ENCODE results near the gene CCDC32.

Gene CCDC32

DNA sequence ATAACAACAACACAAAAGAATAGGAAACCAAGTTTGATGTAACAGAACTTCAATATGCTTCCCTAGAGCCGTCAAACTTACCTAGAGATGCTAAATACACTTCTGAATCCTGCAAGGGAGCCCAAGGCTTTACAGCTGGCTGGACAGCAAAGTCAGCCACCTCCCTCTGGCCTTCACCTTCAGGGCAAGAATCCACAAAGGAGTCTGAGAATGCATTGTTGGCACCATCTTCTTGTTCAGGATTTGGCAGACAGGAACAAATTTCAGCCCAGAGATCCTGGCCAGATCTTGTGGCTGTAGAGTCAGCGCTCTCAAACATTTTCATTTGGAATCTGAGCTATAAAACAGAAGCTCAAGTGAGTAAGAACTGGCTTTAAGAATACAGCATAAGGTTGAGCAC is 2.2 kb downstream of the CCDC32 start:
- no peaks in the 10 kb centered on the region for H3K36me3 ChIP-seq (ENCODE audit: control insufficient read depth, insufficient read depth, low read length)
- H3K9me3 ChIP-seq (ENCODE audit: control insufficient read depth, low read length) = no peaks in the 10 kb centered on the region
- H3K4me1 ChIP-seq (ENCODE audit: control insufficient read depth, insufficient read depth, low read length) = peaks cover 11% of the 10 kb centered on the region
- no peak overlapping the region for H3K4me3 ChIP-seq (ENCODE audit: low read length)
- H3K9ac ChIP-seq (ENCODE audit: low read length) = no peak overlapping the region
- H3K27me3 ChIP-seq (ENCODE audit: control insufficient read depth, insufficient read depth, low read length) = no peaks in the 10 kb centered on the region

DNA sequence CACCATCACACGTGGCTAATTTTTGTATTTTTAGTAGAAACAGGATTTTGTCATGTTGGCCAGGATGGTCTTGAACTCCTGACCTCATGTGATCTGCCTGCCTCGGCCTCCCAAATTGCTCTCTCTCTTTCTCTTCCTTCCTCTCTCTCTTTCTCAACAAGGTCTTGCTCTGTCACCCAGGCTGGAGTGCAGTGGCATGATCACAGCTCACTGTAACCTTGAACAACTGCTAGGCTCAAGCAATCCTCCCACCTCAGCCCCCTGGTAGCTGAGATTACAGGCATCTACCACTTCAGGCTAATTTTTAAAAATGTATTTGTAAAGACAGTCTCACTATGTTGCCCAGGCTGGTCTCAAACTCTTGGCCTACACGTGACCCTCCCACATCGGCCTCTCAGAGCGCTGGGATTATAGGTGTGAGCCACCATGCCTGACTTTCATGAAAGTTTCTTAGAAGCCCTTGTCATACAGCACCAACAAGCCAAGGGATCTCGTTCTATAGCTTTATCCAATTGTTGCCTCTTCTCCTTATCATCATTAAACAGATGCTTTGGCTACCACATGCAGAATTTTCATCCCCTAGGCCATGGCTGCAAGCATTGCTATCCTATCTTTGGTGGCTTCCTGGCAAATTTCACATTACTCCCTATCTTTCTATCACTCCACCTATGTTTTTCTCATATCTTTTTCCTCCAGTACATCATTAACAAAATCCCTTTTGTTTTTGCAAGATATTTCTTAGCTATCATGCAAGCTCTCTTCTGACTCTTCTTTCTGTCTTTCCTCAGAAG is 5.7 kb downstream of the CCDC32 start:
- H3K36me3 ChIP-seq (ENCODE audit: control insufficient read depth, insufficient read depth, low read length) = peaks cover 6% of the 10 kb centered on the region
- H3K4me1 ChIP-seq (ENCODE audit: control insufficient read depth, insufficient read depth, low read length) = peaks cover 9% of the 10 kb centered on the region

DNA sequence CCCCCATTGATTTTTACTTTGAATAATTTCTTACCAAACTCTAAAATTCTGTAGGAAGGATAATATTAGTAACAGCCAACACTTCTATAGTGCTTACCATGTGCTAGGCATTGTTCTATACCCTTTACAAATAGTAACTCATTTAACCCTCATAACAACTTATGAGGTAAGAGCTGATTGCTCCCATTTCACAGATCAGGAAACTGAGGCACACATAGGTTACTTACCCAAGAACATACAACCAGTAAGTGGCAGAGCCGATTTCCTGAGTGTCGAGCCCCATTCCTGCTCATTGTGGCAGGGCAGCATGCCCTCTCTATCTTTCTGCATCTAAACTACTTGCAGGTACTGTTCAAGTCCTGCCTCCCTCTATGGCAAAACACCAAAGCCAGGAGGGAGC is 9.0 kb downstream of the CCDC32 start:
- Histone ChIP-seq H3K4me3 (ENCODE audit: low read length) (no peak overlapping the region), H3K9me3 (ENCODE audit: control insufficient read depth, low read length) (no peaks in the 10 kb centered on the region), H3K36me3 (ENCODE audit: control insufficient read depth, insufficient read depth, low read length) (peaks cover 6% of the 10 kb centered on the region), H3K27me3 (ENCODE audit: control insufficient read depth, insufficient read depth, low read length) (no peaks in the 10 kb centered on the region), H3K4me1 (ENCODE audit: control insufficient read depth, insufficient read depth, low read length) (peaks cover 11% of the 10 kb centered on the region), H3K9ac (ENCODE audit: low read length) (no peak overlapping the region)

More for the DNA sequence above, 5.7 kb downstream of the CCDC32 start:
- Histone ChIP-seq H3K9me3 (ENCODE audit: control insufficient read depth, low read length) (no peaks in the 10 kb centered on the region), H3K27me3 (ENCODE audit: control insufficient read depth, insufficient read depth, low read length) (no peaks in the 10 kb centered on the region), H3K9ac (ENCODE audit: low read length) (no peak overlapping the region), H3K4me3 (ENCODE audit: low read length) (no peak overlapping the region)

DNA sequence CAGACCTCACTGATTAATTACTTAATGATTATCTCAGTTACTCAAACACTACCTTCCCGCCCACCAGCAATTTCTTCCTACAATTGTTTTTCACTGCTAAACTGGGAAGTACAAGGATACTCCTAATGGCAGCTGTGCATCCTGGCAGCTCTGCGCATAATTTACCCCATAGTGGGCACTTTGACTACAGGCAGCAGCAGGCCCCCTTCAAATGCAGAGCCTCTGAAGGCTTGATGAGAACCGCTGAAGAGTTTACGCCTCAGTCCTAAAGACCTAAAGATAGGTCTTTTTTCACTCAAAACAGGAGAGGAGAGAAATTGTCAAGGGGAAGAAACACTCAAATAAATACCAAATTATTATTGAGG is 10.7 kb downstream of the CCDC32 start:
- peaks cover 6% of the 10 kb centered on the region for H3K36me3 ChIP-seq (ENCODE audit: control insufficient read depth, insufficient read depth, low read length)
- peaks cover 11% of the 10 kb centered on the region for H3K4me1 ChIP-seq (ENCODE audit: control insufficient read depth, insufficient read depth, low read length)
- H3K27me3 ChIP-seq (ENCODE audit: control insufficient read depth, insufficient read depth, low read length) = no peaks in the 10 kb centered on the region
- H3K9ac ChIP-seq (ENCODE audit: low read length) = no peak overlapping the region
- no peaks in the 10 kb centered on the region for H3K9me3 ChIP-seq (ENCODE audit: control insufficient read depth, low read length)
- no peak overlapping the region for H3K4me3 ChIP-seq (ENCODE audit: low read length)

DNA sequence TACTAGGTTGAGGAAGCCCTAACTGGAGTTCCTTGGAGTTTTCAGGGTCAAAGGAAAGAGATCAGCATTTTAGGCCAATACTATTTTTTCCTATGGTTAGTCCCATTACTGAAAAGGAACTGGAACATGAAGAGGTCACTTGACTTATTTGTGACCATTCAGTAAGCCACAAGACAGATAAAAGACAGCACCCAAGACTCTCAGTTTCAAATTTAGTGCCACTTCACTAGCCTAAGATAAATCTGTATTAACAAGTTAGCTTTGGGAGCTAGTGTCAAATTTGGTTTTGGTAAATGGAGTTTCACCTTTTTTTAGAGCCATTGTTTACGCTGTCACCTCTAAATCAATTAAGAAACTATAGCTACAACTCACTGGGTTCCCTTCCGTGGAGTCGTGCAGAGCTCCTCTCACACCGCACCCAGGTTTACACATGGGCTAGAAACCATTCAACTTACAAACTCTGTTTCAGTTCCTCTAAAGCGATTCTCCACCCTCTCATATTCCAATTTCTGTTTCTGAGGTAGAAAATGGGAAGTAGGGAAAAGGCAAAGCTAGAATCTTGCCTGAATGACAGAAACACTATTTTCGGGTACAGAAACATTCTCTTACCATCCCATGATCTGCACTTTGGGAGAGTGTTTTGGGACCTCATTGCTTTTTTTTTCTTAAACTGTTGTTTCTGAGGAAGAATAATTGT is 14.4 kb downstream of the CCDC32 start:
- Histone ChIP-seq H3K9ac (ENCODE audit: low read length) (no peak overlapping the region), H3K4me3 (ENCODE audit: low read length) (no peak overlapping the region), H3K4me1 (ENCODE audit: control insufficient read depth, insufficient read depth, low read length) (peaks cover 11% of the 10 kb centered on the region), H3K36me3 (ENCODE audit: control insufficient read depth, insufficient read depth, low read length) (peaks cover 2% of the 10 kb centered on the region), H3K27me3 (ENCODE audit: control insufficient read depth, insufficient read depth, low read length) (no peaks in the 10 kb centered on the region), H3K9me3 (ENCODE audit: control insufficient read depth, low read length) (no peaks in the 10 kb centered on the region)

DNA sequence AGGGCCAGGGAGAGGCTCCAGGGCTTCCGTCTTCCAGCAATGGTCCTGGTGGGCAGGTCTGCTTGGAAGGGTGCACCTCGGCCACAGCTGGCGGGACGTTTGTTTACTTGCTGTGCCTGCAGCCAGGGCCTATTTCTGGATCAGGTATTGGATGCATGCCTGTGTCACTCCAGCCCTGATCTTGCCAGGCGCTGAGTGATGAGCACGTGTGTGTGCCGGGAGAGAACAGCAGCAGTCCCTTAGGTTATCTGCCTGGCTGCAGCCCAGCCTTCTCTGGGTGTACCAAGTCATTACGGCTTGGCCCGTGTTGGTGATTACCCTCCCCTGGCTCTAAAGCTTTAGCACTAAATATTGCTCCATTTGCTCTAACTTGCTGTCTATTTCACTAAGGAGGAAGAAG is 14.9 kb downstream of the CCDC32 start:
- Histone ChIP-seq H3K36me3 (ENCODE audit: control insufficient read depth, insufficient read depth, low read length) (no peaks in the 10 kb centered on the region), H3K4me1 (ENCODE audit: control insufficient read depth, insufficient read depth, low read length) (peaks cover 11% of the 10 kb centered on the region), H3K9me3 (ENCODE audit: control insufficient read depth, low read length) (no peaks in the 10 kb centered on the region), H3K9ac (ENCODE audit: low read length) (no peak overlapping the region), H3K4me3 (ENCODE audit: low read length) (no peak overlapping the region), H3K27me3 (ENCODE audit: control insufficient read depth, insufficient read depth, low read length) (no peaks in the 10 kb centered on the region)

DNA sequence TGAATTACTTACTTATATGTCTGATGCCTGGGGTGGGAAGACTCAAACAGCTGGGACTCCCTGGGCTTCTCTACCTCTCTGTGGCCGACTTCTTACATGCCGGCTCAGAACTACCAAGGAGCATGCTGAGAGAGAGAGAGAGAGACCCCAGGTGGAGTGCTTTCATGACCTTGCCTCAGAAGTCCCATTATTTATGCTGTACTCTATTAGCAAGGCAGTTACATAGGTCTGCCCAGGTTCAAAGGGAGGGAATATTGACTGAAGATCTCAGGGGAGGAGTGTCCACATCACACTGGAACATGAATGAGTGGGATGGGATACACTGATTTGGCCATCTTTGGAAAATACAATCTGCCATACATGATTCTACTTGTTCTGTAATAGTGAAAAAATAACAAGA is 16.2 kb downstream of the CCDC32 start:
- Histone ChIP-seq H3K4me1 (ENCODE audit: control insufficient read depth, insufficient read depth, low read length) (peaks cover 3% of the 10 kb centered on the region), H3K36me3 (ENCODE audit: control insufficient read depth, insufficient read depth, low read length) (no peaks in the 10 kb centered on the region), H3K27me3 (ENCODE audit: control insufficient read depth, insufficient read depth, low read length) (no peaks in the 10 kb centered on the region), H3K4me3 (ENCODE audit: low read length) (no peak overlapping the region), H3K9ac (ENCODE audit: low read length) (no peak overlapping the region), H3K9me3 (ENCODE audit: control insufficient read depth, low read length) (no peaks in the 10 kb centered on the region)

DNA sequence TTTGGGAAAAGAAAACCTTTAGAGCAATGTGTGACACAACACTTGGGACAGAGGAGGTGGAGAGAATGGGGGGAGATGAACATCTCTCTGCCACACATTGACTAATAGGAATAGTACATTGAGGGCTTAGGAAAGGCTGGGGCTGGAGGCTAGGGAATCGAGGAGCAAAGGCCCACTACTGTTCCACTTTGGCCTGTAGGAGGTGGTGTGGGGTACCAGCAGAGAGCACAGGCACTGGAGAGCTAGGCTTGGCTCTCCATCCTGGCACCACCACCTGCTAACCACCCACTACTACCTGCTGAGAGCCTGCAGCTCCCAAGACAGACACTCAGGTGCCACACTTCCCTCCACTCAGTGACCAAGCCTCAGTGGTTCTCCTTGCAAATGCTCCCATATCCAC is 19.4 kb downstream of the CCDC32 start:
- Histone ChIP-seq H3K36me3 (ENCODE audit: control insufficient read depth, insufficient read depth, low read length) (no peaks in the 10 kb centered on the region), H3K9me3 (ENCODE audit: control insufficient read depth, low read length) (no peaks in the 10 kb centered on the region), H3K9ac (ENCODE audit: low read length) (no peak overlapping the region), H3K4me3 (ENCODE audit: low read length) (no peak overlapping the region), H3K4me1 (ENCODE audit: control insufficient read depth, insufficient read depth, low read length) (no peaks in the 10 kb centered on the region), H3K27me3 (ENCODE audit: control insufficient read depth, insufficient read depth, low read length) (no peaks in the 10 kb centered on the region)

DNA sequence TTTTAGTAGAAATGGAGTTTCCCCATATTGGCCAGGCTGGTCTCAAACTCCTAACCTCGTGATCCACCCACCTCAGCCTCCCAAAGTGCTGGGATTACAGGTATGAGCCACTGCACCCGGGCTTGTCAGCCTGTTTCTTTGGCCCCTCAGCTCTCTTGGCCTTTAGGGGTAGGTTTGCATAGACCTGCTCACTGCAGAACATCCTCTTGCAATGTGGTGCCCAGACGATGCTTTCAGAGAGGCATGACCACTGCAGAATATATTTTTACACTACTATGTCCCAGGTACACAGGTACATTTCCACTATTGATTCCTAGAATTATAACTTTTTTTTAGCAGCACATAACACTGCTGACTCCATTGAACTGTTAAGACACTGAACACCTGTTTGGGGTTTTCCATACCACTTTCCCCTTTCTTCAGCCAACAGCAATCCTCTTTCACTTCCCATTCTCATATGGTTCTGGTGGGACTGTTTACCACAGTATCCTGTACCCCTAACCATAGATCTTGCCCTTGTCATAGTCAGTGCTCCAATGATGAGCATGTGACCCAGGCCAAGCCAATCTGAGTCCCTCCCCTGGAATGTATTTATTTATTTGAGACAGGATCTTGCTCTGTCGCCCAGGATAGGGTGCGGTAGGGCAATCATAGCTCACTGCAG is 21.1 kb downstream of the CCDC32 start:
- no peak overlapping the region for H3K4me3 ChIP-seq (ENCODE audit: low read length)
- H3K4me1 ChIP-seq (ENCODE audit: control insufficient read depth, insufficient read depth, low read length) = no peaks in the 10 kb centered on the region
- H3K27me3 ChIP-seq (ENCODE audit: control insufficient read depth, insufficient read depth, low read length) = no peaks in the 10 kb centered on the region
- H3K36me3 ChIP-seq (ENCODE audit: control insufficient read depth, insufficient read depth, low read length) = no peaks in the 10 kb centered on the region
- no peaks in the 10 kb centered on the region for H3K9me3 ChIP-seq (ENCODE audit: control insufficient read depth, low read length)
- no peak overlapping the region for H3K9ac ChIP-seq (ENCODE audit: low read length)

DNA sequence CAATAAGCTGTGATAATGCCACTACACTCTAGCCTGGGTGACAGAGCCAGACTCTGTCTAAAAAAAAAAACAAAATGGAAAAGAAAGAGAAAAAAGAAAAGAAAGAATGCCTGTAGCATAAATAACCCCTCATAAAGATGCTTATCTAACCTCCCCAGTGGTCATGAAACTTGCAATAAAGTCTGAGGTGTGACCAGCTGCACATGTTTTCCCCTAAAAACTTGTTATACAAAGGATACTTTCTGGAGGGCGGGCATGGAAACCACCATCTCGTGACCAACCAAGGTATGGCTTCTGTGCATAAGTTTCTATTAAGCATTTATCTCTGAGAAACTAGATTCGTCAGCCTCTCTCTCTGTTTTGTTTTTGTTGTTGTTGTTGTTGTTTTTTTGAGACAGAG is 21.8 kb downstream of the CCDC32 start:
- Histone ChIP-seq H3K4me3 (ENCODE audit: low read length) (no peak overlapping the region), H3K27me3 (ENCODE audit: control insufficient read depth, insufficient read depth, low read length) (no peaks in the 10 kb centered on the region), H3K36me3 (ENCODE audit: control insufficient read depth, insufficient read depth, low read length) (no peaks in the 10 kb centered on the region), H3K9me3 (ENCODE audit: control insufficient read depth, low read length) (no peaks in the 10 kb centered on the region), H3K9ac (ENCODE audit: low read length) (no peak overlapping the region), H3K4me1 (ENCODE audit: control insufficient read depth, insufficient read depth, low read length) (no peaks in the 10 kb centered on the region)

DNA sequence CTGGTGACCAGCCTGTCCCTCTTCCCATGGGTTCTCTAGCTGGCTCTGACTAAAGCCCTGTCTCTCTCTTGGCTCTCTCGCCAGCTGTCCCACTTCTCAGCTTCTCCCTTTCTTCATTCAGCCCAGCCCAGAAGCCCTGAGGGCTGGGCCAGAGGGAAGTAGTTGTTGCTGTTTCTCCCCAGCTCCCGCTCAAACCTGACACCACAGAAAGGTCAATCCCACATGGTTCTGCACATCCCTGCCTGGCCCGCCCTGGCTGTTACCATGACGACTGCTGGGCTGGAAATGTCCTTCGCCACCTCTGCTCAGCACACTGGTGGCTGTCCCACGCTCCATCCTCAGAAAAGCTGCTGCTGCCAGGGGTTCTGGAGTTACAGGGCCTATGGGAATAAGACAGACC is 25.9 kb downstream of the CCDC32 start:
- Histone ChIP-seq H3K36me3 (ENCODE audit: control insufficient read depth, insufficient read depth, low read length) (no peaks in the 10 kb centered on the region), H3K4me1 (ENCODE audit: control insufficient read depth, insufficient read depth, low read length) (no peaks in the 10 kb centered on the region), H3K4me3 (ENCODE audit: low read length) (no peak overlapping the region), H3K9me3 (ENCODE audit: control insufficient read depth, low read length) (no peaks in the 10 kb centered on the region), H3K27me3 (ENCODE audit: control insufficient read depth, insufficient read depth, low read length) (no peaks in the 10 kb centered on the region), H3K9ac (ENCODE audit: low read length) (no peak overlapping the region)

DNA sequence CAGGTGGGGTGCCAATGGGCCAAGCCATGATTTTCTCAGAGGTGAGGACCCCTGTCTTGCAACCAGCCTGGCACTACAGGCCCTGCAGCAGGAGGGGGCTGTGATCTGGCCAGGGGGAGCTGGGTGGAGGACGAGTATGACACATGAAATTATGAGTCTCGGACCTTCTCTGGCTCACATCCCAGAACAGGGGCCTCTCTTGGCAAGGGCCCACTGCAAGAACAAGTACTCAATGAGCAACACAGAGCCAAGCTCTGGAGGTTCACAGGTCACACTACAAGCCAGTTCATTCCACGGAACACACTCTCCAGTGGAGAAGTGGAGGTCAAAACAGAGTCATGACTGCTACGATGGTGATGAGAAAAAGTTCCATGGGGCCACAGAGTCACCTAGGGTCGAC is 28.3 kb downstream of the CCDC32 start:
- H3K9ac ChIP-seq (ENCODE audit: low read length) = no peak overlapping the region

More for the DNA sequence above, 28.3 kb downstream of the CCDC32 start:
- Histone ChIP-seq H3K36me3 (ENCODE audit: control insufficient read depth, insufficient read depth, low read length) (no peaks in the 10 kb centered on the region), H3K27me3 (ENCODE audit: control insufficient read depth, insufficient read depth, low read length) (no peaks in the 10 kb centered on the region), H3K4me1 (ENCODE audit: control insufficient read depth, insufficient read depth, low read length) (no peaks in the 10 kb centered on the region), H3K4me3 (ENCODE audit: low read length) (no peak overlapping the region), H3K9me3 (ENCODE audit: control insufficient read depth, low read length) (no peaks in the 10 kb centered on the region)
